ENCODE results near the gene ECE1. TPM values are rescaled to one million over a fixed set of nuclear protein-coding genes. Genes with fewer than 3 reads are reported as not detected.

ECE1 gene
- total and polyA plus RNA-seq, 2 of the 8 experiments (the other 6 are each of a cell fraction or from before 2014, with no cell fraction given) = 21.4 to 36.8 TPM

DNA sequence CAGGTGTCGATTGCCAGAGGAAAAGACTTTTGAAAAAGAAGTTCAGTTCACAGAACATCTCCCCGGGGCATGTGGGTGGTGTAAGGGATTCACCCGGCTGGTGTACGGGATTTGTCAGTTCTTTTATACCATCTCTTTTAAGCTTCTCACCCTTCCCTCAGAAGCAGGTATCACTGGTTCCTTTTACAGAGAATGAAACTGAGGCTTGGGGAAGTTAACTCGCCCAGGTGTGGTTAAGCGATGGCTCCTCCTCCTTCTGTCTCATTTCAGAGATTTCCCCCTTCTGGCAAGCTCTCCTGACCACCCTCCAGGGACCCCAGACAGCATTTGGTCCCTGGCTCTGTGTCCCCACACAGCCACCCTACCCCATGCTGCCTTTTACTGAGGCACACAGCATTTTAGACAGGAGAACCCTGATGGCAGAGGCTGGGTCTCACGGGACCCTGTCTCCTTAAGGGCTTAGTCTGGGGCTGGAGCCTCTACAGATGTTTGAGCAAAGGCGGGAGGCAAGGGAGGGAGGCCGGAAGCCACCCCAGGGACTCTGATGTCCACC, 2.8 kb upstream of the ECE1 start:
- Histone ChIP-seq H2AK5ac (ENCODE audit: low read depth, low read length) (no peak overlapping the region), H3K9me3 (ENCODE audit: insufficient read depth in 2 of 2, low read depth in 1 of 2, low read length in 1 of 2) (no peaks in the 10 kb centered on the region), H3K36me3 (ENCODE audit: control insufficient read depth in 2 of 4, insufficient read depth in 4 of 4, low read length in 3 of 4) (no peaks in the 10 kb centered on the region), H2BK20ac (ENCODE audit: low read length) (no peak overlapping the region), H3K56ac (replicated peaks; ENCODE audit: insufficient read length, low read depth, low read length) (no peak overlapping the region), H4K8ac (ENCODE audit: extremely low read depth, insufficient read depth, low read length) (no peak overlapping the region), H2BK15ac (ENCODE audit: low read length) (no peak overlapping the region), H3K23me2 (ENCODE audit: low read depth, low read length) (peaks cover 6% of the 10 kb centered on the region), H2BK5ac (ENCODE audit: low read depth, low read length) (no peak overlapping the region), H2BK120ac (replicated peaks; ENCODE audit: low read depth, low read length) (no peak overlapping the region), H2AFZ (ENCODE audit: low read length) (no peak overlapping the region), H4K91ac (replicated peaks; ENCODE audit: insufficient read length, low read length) (no peak overlapping the region), H3K27ac (ENCODE audit: low read depth, low read length) (no peak overlapping the region), H3K18ac (ENCODE audit: extremely low read depth, low read length) (no peak overlapping the region), H3K4me1 (replicated peaks in 1 of 4; ENCODE audit: control insufficient read depth in 3 of 4, insufficient read depth in 4 of 4, low read length in 3 of 4) (peaks cover 0 to 22% (median 16%) of the 10 kb centered on the region in 4 experiments; a peak in 6 of 7 replicates), H3K4ac (replicated peaks; ENCODE audit: insufficient read length, low read depth, low read length) (no peak overlapping the region), H3K23ac (ENCODE audit: insufficient read length) (no peak overlapping the region), H3K4me2 (ENCODE audit: insufficient read depth in 1 of 2, low read depth in 2 of 2, low read length in 2 of 2) (no peak overlapping the region), H3K9ac (replicated peaks in 1 of 4; ENCODE audit: extremely low read depth in 1 of 4, low read depth in 3 of 4, low read length in 3 of 4) (no peak overlapping the region), H4K20me1 (replicated peaks in 1 of 2; ENCODE audit: control insufficient read depth in 1 of 2, insufficient read depth in 2 of 2, low read length in 2 of 2) (no peaks in the 10 kb centered on the region), H4K5ac (ENCODE audit: insufficient read length, low read depth, low read length) (no peak overlapping the region), H3K79me1 (ENCODE audit: low read depth, low read length) (no peaks in the 10 kb centered on the region; the same call in 1 of the 2 replicates), H3K27me3 (replicated peaks in 1 of 4; ENCODE audit: control insufficient read depth in 3 of 4, extremely low read depth in 1 of 4, insufficient read depth in 3 of 4, low read length in 3 of 4) (peaks cover 0 to 4% (median 0%) of the 10 kb centered on the region in 4 experiments; a peak in 2 of 7 replicates), H3K14ac (ENCODE audit: insufficient read length) (no peak overlapping the region), H3K79me2 (ENCODE audit: control insufficient read depth in 1 of 2, insufficient read depth in 2 of 2, low read length in 2 of 2) (no peaks in the 10 kb centered on the region; a peak in 1 of 4 replicates), H3K4me3 (ENCODE audit: extremely low read depth in 1 of 4, insufficient read depth in 2 of 4, low read depth in 3 of 4, low read length in 4 of 4) (no peak overlapping the region), H2BK12ac (ENCODE audit: low read depth, low read length) (no peak overlapping the region)
- FAIRE-seq (no peak), DNase-seq (ENCODE audit: low read depth in 1 of 2, low spot score in 2 of 2) (no peak)
- ChIA-PET CTCF (ENCODE audit: partially characterized antibody) (interaction anchor here (0.5 to 6.4 kb wide), 17 partner anchors 13 to 636 kb away, joined by 3 to 44 read pairs (median 5); no protein-coding TSS in a partner anchor), POLR2A (ENCODE audit: partially characterized antibody) (interaction anchor here (0.7 to 1.6 kb wide), 4 partner anchors 12 to 321 kb away, joined by 3 to 4 read pairs (median 4); no protein-coding TSS in a partner anchor)
- WGBS, 2 experiments (ENCODE audit: extremely low coverage in 1 of 2, insufficient coverage in 1 of 2, insufficient read length in 1 of 2, insufficient replicate concordance in 2 of 2, low coverage in 1 of 2, low lambda C conversion rate in 2 of 2, missing lambda C conversion rate in 1 of 2) = 94% methylated on average over 9 of the region's 9 CpGs; no CpG with 5 or more reads in 1 of the 2 experiments
- TF ChIP-seq, protein P1, sequence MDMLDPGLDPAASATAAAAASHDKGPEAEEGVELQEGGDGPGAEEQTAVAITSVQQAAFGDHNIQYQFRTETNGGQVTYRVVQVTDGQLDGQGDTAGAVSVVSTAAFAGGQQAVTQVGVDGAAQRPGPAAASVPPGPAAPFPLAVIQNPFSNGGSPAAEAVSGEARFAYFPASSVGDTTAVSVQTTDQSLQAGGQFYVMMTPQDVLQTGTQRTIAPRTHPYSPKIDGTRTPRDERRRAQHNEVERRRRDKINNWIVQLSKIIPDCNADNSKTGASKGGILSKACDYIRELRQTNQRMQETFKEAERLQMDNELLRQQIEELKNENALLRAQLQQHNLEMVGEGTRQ (IDR thresholded peaks at IDR 0.05; ENCODE audit: low read length) = no peak
